Left cardiac atrium (tissue), 4 donors: ENCODE results near the gene SMOC2. TPM values are rescaled to one million over a fixed set of nuclear protein-coding genes. Genes with fewer than 3 reads are reported as not detected.
"Not testable (repeated sequence)": the region's sequence is repeated elsewhere in the genome, so short reads cannot be mapped to it uniquely, and the experiment has no call there.

Source experiments
- ATAC-seq, 2 donors: fragments of 200-7000 bp; cut with Tn5 transposase; one replicate each; pipeline ENCODE4 v1.9.1; 2020; ENCODE audit warnings: mild to moderate bottlenecking in 2 of 2, moderate library complexity in 2 of 2
- DNase-seq: peaks from one replicate; pipeline ENCODE4 v3.0.0-alpha.2; 2020
- intact Hi-C, 2 donors: fragments of 100-400 bp; cut with DNase I; formaldehyde crosslinking; loops; one replicate each; pipeline versions ENCODE4 v1.14.1 to v1.15.1; 2022 to 2023
- total RNA-seq, 2 donors: library from RNA; stranded (reverse); fragmentation: NEBNext Ultra II Directional; extraction: Animal tissue kit (Norgen Biotek cat#: 25700); gene quantifications; one replicate each; pipeline ENCODE4 v1.2.1, GENCODE V29; 2021
- donor health status: DM: no; HTN: yes; CAD: no.
- donor health status: DM: no; HTN: yes; CAD: no; lungs with severe emphysema.
- donor health status: DM: yes; HTN: yes; CAD: no.
- donor health status: Dilated cardiomyopathy.

SMOC2 gene
- total RNA-seq, 2 donors from 2014 or later: 12.0 to 27.7 TPM

DNA sequence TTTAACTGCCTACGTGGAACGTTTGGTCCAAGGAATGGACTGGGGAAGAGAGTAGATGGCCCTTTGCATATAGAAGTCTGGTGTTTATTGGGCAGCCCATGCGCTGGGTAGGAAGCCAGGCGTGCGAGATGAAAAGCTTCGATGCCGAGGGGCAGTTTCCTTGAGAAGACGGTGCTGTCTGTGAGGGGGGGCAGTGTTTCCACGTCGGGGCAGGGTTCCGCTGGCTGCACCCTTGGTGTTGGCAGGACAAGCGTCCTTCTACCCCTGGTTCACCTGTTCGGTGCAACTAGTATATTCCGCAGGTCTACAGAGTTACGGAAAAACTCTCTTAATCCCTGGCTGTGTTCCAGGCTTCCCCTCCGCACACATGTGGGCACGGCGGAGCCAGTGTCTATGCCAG, 88.2 kb downstream of the SMOC2 start:
- DNase-seq: no peak
- ATAC-seq: no peak
- intact Hi-C loops: no loop called here

DNA sequence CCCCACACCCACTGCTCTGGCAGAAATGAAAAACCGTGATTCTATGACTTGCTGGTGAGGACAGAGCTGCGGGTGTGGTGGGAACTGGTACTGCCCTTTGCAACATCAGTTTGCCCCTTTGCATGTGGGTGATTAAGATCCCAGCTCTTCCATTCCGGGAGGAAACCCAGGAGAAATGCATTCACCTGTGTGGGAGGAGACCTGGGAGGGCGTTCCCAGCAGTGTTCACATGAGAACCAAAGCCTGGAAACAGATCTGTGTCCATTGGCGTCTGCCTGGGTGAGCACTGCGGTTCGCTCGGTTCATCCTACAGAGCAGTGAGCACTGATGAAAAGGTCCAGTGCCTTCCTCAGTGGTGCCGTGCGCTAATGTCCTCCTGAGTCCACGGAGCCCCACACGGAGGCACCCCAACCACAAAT, 89.7 kb downstream of the SMOC2 start:
- ATAC-seq: no peak
- intact Hi-C loops: no loop called here
- DNase-seq: no peak

DNA sequence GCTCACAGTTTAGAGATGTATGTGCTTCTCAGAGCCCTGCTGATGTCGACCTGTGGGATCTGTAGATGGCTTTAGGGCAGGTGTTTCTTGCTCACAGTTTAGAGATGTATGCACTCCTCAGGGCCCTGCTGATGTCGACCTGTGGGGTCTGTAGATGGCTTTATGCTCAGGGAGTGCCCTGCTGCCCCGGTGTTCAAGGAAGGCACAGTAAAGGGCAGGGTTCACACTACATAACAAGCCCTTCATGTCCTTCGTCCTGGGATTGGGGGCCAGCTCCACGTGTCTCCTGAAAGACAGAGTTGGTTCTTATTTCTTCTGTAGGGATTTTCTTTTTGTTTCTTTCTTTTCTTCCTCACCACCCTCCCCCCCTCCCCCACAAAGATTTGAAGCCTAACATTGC, 91.1 kb downstream of the SMOC2 start:
- DNase-seq: no peak
- no peak for ATAC-seq
- intact Hi-C loops: no loop called here

DNA sequence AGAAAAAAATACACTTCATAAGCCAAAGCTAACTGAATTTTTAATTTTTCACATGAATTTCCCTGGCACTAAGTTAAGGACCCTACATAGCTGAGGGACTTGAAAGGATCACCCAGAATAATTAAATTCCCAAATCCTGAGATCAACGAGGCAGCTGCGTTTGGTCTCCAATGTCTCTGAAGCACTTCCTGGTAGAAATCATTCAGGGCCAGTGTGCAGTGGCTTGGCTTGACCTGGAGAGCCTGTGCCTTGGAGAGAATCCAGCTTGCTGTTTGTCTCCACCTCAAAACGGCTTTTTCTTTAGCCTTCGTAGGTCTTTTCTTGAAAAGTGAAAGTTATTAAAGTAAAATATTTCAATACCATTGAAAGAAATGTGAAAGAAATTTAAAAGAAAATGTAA, 92.4 kb downstream of the SMOC2 start:
- peak; percentile 48 to 59 for ATAC-seq
- no peak for DNase-seq
- intact Hi-C loops: no loop called here

DNA sequence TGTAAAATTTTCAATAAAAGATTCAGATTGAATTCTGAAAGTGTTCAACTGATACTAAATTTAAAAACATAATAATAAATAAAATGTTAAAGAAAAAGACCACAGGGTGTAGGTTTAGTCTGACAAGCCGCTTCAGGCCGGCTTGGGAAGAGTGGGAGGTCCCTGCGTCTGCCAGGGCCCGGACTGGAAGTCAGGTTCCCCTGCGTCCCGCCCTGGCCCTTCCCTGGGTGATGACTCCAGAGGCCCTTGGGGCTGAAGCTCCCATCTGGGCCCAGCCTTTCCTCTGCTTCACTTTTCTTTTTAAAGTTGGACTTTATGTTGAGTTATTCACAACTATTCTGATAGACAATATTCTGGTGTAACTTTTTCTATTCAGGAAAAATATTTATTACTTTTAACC, 93.3 kb downstream of the SMOC2 start:
- ATAC-seq (peak in 1 of 2 donors; percentile 53), DNase-seq (no peak)
- intact Hi-C loops: no loop called here

DNA sequence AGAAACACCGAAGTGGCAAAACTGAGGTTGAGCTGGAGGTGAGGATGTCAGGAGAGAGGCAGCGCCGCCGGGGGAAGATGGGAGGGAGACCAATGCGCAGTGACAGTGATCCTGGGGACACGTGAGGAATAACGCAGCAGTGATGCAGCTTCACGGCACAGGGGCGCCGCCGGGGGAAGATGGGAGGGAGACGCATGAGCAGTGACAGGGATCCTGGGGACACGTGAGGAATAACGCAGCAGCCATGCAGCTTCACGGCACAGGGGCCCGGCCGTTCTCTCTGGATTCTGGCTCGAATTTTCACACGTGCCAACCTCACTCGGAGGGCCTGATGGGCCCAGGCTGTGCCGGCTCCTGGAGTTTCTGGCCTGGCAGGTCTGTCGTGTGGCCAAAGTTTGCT, 94.7 kb downstream of the SMOC2 start:
- intact Hi-C loops: no loop called here
- ATAC-seq: no peak
- DNase-seq: no peak

DNA sequence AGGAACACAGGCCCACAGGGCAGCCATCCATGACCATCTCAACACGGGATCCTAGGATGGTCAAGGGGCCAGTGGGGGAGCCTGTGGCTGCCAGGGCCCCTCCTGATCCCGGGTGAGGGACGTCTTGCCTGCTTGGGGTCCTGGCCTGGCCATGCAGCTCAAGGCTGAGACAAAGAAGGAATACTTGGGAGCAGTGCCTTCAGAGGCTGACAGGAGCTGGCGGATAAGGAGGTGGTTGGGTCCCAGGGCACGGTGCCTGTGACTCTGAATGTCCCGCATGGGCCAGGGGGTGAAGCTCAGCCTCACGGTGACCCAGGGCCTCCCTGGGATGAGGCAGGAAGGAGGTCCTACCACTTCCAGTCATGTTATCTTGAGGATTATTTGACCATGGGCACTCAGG, 95.2 kb downstream of the SMOC2 start:
- ATAC-seq (no peak), DNase-seq (no peak)
- intact Hi-C loops: no loop called here

DNA sequence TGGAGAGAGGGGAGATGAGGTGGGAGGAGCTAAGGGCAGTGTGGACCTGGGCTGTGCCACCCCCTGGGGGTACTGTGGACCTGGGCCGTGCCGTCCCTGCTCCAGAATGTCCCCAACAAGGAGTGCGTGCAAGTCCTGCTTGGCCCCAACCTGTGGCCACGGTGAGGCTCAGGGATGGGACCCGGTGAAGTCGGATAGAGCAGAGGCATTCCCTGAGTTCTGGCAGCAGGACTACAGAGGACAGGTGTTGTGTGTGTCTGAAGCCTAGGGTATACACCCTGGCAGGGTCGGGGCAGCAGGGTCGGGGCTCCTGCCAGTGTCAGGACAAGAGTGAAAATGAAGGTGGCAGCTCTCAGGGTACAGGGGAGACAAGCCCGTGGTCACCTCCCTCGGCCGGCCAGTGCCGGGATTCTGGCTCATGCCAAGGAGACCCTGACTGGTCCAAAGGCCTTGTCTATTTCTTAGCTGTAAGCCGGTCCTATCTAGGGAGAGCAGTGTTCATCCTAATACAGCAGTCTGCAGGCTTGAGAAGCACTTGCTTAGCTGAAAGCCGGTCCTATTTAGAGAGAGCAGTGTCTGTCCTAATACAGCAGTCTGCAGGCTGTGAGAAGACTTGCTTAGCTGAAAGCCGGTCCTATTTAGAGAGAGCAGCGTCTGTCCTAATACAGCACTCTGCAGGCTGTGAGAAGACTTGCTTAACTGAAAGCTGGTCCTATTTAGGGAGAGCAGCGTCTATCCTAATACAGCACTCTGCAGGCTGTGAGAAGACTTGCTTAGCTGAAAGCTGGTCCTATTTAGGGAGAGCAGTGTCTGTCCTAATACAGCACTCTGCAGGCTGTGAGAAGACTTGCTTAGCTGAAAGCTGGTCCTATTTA, 95.9 kb downstream of the SMOC2 start:
- no peak for ATAC-seq
- DNase-seq: no peak
- intact Hi-C loops: no loop called here

DNA sequence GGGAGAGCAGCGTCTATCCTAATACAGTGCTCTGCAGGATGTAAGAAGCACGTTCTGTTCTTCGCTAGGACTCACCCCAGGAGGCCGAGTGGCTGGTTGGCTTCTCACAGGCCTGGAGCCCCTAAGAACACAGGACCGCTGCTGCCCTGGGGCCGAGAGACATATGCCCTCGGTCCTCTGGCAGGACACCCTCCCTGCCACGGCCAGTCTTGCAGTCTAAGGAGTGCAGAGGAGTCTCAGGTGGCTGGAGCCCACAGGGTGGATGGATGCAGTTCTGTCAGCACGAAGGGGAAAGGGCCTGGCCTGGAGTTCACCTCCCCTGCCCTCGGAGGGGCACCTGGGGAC, 96.5 kb downstream of the SMOC2 start:
- ATAC-seq: no peak
- DNase-seq: no peak
- intact Hi-C loops: no loop called here

DNA sequence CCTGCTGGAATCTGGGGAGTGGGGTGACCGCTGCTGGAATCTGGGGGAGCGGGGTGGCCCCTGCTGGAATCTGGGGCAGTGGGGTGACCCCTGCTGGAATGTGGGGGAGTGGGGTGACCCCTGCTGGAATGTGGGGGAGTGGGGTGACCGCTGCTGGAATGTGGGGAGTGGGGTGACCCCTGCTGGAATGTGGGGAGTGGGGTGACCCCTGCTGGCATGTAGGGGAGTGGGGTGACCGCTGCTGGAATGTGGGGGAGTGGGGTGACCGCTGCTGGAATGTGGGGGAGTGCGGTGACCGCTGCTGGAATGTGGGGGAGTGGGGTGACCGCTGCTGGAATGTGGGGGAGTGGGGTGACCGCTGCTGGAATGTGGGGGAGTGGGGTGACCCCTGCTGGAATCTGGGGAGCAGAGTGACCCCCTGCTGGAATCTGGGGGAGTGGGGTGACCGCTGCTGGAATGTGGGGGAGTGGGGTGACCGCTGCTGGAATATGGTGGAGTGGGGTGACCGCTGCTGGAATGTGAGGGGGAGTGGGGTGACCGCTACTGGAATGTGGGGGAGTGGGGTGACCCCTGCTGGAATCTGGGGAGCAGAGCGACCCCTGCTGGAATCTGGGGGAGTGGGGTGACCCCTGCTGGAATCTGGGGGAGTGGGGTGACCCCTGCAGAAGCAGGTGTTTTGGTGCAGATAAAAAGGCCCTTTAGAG, 97.4 kb downstream of the SMOC2 start:
- DNase-seq, intact Hi-C loops, ATAC-seq: not testable (repeated sequence)

DNA sequence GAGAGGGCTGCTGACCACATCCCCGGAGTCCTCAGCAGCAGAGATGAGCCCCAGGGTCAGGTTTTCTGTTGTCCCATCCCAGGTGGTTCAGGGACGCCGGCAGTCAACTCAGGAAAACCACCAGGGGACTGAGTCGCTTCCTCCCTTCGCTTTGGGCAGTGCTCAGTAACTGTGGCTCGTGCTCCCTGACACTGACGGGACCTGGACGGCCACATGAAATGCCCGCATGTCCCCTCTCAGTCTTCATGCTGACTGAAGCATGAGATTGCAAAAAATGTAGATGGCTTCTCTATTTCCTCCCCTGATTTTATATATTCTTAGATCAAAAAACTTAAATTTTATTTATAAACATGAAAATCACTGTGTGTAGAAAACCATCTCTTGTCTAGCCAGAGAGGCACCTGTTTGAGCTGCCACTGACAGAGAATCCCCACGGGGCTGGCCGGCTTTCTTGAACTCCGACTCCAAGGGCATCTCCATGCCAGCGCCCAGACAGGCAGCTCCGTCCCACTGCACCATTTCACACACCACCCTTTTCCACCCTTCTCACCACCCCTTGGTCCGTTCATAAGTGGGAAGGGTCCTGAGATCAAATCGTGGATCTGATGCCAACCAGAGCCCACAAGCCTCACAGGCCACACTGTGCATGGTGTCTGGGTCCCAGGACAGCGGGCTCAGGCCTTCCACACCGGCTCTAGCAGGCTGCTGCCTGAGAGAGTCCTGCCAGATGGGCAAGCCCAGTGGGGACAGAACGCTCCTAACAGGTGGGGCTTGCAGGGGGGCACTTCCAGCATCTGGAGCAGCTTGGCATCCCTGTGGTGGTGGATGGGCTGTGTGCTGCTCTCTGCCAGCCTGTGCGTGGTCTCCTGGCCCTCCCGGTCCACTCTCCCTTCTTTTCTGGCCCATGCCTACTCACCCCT, 98.2 kb downstream of the SMOC2 start:
- intact Hi-C loops: no loop called here
- DNase-seq (no peak), ATAC-seq (no peak)

DNA sequence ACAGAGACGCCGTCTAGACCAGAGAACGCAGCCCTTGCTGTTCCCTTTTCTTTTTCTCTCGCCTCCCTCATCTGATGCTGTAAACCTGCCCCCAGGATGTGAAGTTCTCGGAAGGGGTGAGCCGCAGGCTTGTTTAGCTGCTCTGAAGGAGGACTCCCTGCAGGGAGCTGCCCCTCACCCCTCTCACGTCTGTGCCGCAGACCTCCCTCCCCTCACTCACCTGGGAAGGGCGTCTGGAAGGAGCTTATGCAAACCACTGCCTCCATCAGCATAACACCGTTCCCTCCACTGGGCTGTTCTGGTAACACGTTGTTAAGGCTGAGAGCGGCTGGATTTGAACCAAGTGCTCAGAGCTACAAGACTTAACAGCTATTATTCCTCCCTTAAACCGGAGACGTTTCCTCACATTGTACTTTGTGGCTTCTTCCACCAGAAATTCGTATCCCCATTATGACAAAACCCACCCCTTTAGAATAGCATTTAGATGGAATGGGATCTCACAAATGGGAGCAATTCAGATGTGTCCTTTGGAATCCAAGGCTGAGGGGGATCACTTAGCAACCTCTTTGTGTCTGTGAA, 99.8 kb downstream of the SMOC2 start:
- ATAC-seq (no peak), DNase-seq (no peak)
- intact Hi-C loops: no loop called here

DNA sequence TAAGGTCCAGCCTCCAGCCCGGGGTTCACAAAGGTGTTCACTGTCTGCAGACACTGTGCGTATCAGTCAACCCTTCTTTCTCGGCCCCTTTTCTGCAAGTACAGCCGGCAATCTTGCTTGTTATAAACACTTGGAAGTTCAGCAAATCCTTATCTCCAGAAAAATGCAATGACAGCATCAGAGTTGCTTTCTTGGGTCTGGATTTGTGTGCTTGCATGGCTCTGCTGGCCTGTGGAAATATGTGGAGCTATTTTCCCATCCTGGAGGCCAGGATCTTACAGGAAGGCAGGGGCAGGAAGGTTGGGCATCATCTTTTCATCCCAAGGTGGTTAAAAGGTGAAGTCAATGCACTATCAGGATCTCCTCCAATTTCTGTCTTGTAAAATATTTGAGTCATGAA, 100.3 kb downstream of the SMOC2 start:
- ATAC-seq (peak in 1 of 2 donors; percentile 33), DNase-seq (no peak)
- intact Hi-C loops: no loop called here

DNA sequence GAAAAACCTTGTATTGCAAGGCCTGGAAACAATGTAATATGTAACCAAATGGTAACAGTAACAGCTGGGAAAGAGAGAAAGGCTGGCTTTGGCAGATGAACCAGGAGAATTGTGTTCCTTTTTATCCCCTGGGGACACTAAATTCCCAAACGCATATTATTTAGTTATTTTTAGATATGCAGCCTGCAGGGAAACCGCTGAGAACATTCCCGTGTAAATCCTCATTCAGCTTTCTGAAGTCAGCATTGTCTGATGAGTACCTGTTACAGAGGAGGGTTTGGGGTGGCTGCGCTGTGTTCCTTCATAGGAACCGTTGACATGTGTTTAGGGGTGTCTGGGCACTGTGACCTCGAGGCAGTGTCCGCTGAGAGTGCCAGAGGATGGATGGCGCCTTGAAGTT, 101.3 kb downstream of the SMOC2 start:
- intact Hi-C loops: no loop called here

DNA sequence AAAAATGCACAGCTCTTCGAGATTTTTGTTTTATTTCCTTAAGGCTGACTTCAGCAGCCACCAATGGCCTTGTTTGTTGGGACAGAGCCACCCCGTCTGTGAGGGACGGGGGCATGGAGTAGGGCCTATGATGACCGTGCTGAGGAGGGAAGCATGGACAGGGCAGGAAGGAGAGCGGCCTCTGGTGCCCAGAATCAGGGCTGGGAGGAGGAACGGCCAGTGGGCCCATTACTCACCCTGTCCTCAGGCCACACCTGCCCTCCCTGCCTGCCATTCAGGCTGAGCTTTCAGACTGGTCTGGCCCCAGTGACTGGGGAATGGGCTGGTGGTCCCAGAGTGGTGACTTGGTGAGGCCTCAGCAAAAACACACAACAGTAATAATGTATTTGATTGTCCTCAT, 104.4 kb downstream of the SMOC2 start:
- ATAC-seq (peak; percentile 24 to 66), DNase-seq (no peak)
- intact Hi-C loops: no loop called here

More for the DNA sequence above, 101.3 kb downstream of the SMOC2 start:
- no peak for DNase-seq
- peak; percentile 22 to 27 for ATAC-seq

DNA sequence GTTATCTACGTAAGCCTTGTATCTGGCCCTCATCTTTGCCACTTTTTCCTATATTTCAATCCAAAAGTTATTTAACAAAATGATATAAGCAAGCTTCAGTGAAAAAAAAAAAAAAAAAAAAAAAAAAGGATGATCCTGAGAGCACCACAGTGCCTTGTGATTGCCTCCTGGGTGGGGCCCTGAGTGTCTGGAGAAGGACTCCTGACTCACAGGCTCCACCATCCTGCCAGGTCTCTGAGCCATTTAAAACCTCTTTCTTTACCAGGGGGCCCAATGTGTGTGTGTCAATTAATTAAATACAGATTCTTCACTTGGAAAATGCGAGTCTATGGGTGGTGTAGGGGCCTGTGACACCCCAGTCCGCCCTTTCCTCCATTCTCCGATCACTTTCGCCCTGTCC, 105.2 kb downstream of the SMOC2 start:
- no peak for DNase-seq
- intact Hi-C loops: no loop called here
- ATAC-seq: peak in 1 of 2 donors; percentile 86

DNA sequence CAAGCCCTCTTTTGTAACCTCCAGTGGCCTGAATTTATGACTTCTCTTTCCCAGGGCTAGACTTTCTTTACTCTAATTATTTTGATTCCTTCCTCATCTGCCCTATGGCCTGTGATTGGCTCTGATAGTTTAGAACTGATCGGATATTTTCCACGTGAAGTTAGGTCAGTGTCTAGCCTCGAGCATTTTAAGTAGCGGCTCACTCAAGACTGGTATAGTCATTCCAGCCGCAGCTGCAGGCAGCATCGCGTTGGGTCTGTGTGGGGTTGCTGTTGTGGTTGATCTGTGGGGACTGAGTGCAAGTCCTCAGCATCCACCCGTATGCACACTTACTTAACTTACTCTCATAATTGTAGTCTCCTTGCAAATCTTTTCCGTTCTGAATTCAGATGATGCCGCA, 105.7 kb downstream of the SMOC2 start:
- ATAC-seq (no peak), DNase-seq (no peak)
- intact Hi-C loops: no loop called here

DNA sequence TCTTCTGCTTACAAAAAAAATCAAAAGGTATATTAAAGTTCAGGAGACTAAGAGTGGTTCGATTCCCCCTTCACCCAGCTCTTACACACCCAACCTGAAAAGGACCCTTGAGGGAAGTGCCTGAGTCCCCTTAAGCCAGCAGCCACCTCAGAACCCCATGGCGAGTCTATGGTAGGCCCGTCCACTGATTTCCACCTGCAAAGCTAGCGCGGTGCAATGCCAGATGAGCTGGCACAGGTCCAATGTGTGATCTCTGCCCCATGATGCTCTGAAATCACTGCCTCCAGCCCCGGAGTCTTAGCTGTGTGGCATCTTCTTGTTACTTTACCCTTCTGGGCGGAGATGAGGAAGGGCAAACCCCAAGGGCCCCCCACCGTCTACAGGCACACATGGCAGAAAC, 109.3 kb downstream of the SMOC2 start:
- intact Hi-C loops: no loop called here
- ATAC-seq (no peak), DNase-seq (no peak)

DNA sequence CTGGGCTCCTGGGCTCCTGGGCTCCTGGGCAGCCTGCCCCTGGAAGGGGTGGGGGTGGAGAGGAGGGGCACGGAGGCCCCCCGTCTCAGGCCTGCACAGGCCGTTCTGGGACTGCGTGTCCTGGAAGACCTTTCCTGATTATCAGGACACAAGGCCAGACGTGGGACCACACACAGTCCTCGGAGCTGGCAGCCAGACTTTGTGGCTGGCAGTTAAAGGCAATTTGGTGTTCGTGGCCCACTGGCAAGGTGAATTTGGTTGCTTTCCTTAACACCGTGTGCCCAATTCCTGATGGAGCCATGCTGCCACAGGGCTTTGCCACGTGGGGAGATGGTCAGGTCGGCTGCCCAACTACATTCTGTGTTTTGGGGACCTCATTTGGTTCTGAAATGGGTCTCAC, 113.5 kb downstream of the SMOC2 start:
- ATAC-seq: peak in 1 of 2 donors; percentile 35
- intact Hi-C loops: no loop called here
- DNase-seq: no peak
